Activated T-helper 17 cell treated with anti-CD3 and anti-CD28 coated beads, Interleukin-2, amount 50 U/mL, for 72 hours (primary cell): ENCODE measurements around the gene MFSD6L. TPM values are rescaled to one million over a fixed set of nuclear protein-coding genes. Genes with fewer than 3 reads are reported as not detected.

Source experiments
- ATAC-seq: fragments of 150-1000 bp; cut with Tn5 transposase; replicated peaks from 2 replicates; pipeline ENCODE4 v1.10.0; 2021; ENCODE audit warnings: mild to moderate bottlenecking, moderate library complexity
- H3K27ac Mint-ChIP-seq: one replicate; pipeline ENCODE4 v1.8.0; 2022; ENCODE audit warnings: mixed read lengths
- H3K27me3 Mint-ChIP-seq: one replicate; pipeline ENCODE4 v1.8.0; 2022; ENCODE audit warnings: mixed read lengths
- H3K36me3 Mint-ChIP-seq: one replicate; pipeline ENCODE4 v1.8.0; 2022; ENCODE audit warnings: low read depth, mild to moderate bottlenecking, mixed read lengths
- H3K4me1 Mint-ChIP-seq: one replicate; pipeline ENCODE4 v1.8.0; 2022; ENCODE audit warnings: mixed read lengths
- H3K4me3 Mint-ChIP-seq: one replicate; pipeline ENCODE4 v1.8.0; 2022; ENCODE audit warnings: mild to moderate bottlenecking, mixed read lengths
- H3K9me3 Mint-ChIP-seq: one replicate; pipeline ENCODE4 v1.8.0; 2022; ENCODE audit warnings: mixed read lengths
- total RNA-seq, 2 donors: library from RNA; stranded (reverse); gene quantifications; one replicate each; pipeline ENCODE4 v1.2.3, GENCODE V29; 2022

The MFSD6L gene
- total RNA-seq, 2 donors from 2014 or later: 0.87 to 0.91 TPM

DNA sequence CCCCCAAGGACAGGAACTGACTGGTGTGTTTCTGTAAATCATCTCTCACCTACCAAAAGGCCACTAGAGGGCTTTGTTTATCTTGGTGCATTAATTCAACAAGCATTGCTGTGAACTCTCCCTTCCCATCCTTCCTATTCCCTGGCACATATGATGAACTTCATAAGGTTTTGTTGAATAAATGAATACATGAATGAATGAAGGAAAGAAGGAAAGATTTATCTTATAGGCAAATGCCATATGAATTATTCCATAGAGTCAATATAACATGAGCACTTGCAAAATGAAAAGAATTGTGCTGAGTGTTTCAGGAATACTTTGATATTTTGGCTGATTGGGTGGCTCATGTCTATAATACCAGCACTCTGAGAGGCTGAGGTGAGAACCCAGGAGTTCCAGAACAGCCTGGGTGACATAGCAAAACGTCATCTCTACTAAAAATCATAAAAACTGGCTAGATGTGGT is 45.2 kb downstream of the MFSD6L start:
- ATAC-seq: no peak
- no peaks in the 10 kb centered on the region for H3K9me3 Mint-ChIP-seq
- no peaks in the 10 kb centered on the region for H3K36me3 Mint-ChIP-seq
- H3K27me3 Mint-ChIP-seq: peaks cover 18% of the 10 kb centered on the region
- H3K4me3 Mint-ChIP-seq: no peak overlapping the region
- H3K27ac Mint-ChIP-seq: no peak overlapping the region
- no peaks in the 10 kb centered on the region for H3K4me1 Mint-ChIP-seq

DNA sequence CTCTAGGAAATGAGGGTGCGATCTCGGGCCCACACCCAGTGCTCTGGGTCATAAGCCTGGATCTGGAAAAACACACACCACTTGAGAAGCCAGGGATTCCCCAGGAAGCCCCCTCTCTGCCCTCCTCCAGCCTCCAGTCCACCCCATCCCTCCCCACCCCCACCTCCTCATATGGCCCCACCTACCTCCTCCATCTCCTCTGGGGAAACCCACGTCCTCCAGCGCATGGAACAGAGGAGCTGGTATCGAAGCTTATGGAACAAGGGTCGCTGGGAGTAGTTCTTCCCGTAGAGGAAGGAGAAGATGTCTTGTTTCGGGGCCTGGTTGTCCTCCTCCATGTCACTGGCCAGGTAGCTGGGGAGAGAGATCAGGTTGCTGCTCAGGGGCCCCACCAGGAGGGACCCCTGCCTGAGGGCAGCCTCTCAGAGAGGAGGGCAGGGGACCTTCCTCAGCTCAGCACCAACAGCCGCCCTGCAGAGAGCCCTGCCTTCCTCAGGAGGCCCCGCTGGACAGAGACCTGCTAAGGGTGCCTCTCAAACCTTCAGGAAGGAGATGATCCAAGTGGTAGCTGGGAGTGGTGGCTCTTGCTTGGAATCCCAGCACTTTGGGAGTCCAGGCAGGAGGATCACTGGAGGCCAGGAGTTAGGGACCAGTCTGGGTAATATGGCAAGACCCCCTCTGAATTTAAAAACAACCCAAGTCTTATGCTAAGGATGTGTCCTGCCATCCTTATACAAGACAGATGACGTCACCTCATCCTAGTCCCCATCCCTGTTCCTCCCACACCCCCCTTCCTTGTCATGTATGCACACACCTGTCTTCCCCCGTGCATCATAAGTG is 45.8 kb downstream of the MFSD6L start:
- H3K4me3 Mint-ChIP-seq: no peak overlapping the region

DNA sequence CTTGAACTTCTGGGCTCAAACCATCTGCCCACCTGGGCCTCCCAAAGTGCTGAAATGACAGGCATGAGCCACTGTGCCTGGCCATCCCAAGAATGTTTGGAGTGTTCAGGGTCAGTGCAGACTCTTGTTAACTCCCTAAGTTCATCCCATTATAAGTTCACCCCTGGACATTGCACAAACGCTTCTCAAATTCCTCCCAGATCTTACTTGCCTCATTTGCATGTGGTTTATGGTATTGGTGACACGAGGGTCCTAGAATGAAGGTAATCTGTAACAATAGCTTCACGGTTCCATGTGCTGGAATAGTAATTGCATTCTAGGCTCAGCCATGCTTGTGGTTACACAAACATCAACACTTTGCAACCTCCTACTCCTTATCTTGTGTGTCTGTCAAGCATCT is 49.5 kb downstream of the MFSD6L start:
- no peak for ATAC-seq
- H3K9me3 Mint-ChIP-seq: no peaks in the 10 kb centered on the region
- H3K36me3 Mint-ChIP-seq: no peaks in the 10 kb centered on the region
- H3K4me1 Mint-ChIP-seq: peaks cover 4% of the 10 kb centered on the region
- peaks cover 3% of the 10 kb centered on the region for H3K27me3 Mint-ChIP-seq
- H3K27ac Mint-ChIP-seq: no peak overlapping the region
- no peak overlapping the region for H3K4me3 Mint-ChIP-seq

More for the DNA sequence above, 45.8 kb downstream of the MFSD6L start:
- Mint-ChIP-seq H3K27ac (no peak overlapping the region), H3K27me3 (peaks cover 18% of the 10 kb centered on the region), H3K9me3 (no peaks in the 10 kb centered on the region), H3K36me3 (no peaks in the 10 kb centered on the region), H3K4me1 (no peaks in the 10 kb centered on the region)
- ATAC-seq: no peak

DNA sequence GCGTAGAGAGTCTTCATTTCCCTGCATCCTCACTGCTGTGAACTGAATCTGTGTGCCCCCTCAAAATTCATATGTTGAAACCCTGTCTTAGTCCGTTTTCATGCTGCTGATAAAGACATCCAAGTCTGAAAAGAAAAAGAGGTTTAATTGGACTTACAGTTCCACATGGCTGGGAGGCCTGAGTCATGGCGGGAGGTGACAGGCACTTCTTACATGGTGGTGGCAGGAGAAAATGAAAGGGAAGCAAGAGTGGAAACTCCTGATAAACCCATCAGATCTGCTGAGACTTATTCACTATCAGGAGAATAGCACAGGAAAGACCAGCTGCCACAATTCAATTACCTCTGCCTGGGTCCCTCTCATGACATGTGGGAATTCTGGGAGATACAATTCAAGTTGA is 51.4 kb downstream of the MFSD6L start:
- Mint-ChIP-seq H3K27ac (no peak overlapping the region), H3K27me3 (no peaks in the 10 kb centered on the region), H3K9me3 (no peaks in the 10 kb centered on the region), H3K36me3 (no peaks in the 10 kb centered on the region), H3K4me1 (peaks cover 4% of the 10 kb centered on the region), H3K4me3 (no peak overlapping the region)
- no peak for ATAC-seq

Other genes starting within 250 kb of the MFSD6L start
- 10 to 100 TPM; 13.9 to 34.7 TPM for gene MYH10, start 168.6 kb downstream of the MFSD6L start, total RNA-seq
- under 1 TPM in 1 of 2 donors, not detected in 1; 0.32 TPM for gene CCDC42, start 54.5 kb downstream of the MFSD6L start, total RNA-seq
- gene SPDYE4, start 40.8 kb downstream of the MFSD6L start, total RNA-seq: not detected
- gene PIK3R6, start 68.3 kb upstream of the MFSD6L start, total RNA-seq: 1 to 10 TPM; 4.6 to 7.6 TPM
- 10 to 100 TPM; 47.2 to 78.6 TPM for gene PIK3R5, start 166.3 kb upstream of the MFSD6L start, total RNA-seq
- under 1 TPM; 0.63 to 0.87 TPM for gene NTN1, start 222.1 kb upstream of the MFSD6L start, total RNA-seq